HEK293 (cell line): ENCODE measurements around the gene ZNF521.
A peak's percentile ranks its signal among the peaks of the same experiment; 100 is the strongest.

Experiments
- ZFP69B ChIP-seq: fragments of 450-650 bp; formaldehyde crosslinking; IDR thresholded peaks from 2 replicates; pipeline ENCODE4 v1.5.1; 2016; ENCODE audit warnings: missing biosample characterization, missing genetic modification characterization
- ZNF121 ChIP-seq: fragments of 450-650 bp; formaldehyde crosslinking; IDR thresholded peaks from 2 replicates; pipeline ENCODE4 v1.5.1; 2016; ENCODE audit warnings: missing biosample characterization, missing genetic modification characterization
- ZNF274 ChIP-seq, 2 experiments: fragments of 200-500 bp in 1 of 2; fragments of 450-650 bp in 1 of 2; sonication (Bioruptor generic) in 1 of 2; formaldehyde crosslinking in 1 of 2; IDR thresholded peaks; 2 replicates each; pipeline versions ENCODE4 v1.5.1 to v1.6.1; 2014 to 2016; ENCODE audit warnings: borderline replicate concordance in 1 of 2, inconsistent platforms in 1 of 2, low read length in 1 of 2, missing biosample characterization in 1 of 2, missing genetic modification characterization in 1 of 2
- ZNF777 ChIP-seq: fragments of 450-650 bp; formaldehyde crosslinking; IDR thresholded peaks from 2 replicates; pipeline ENCODE4 v1.5.1; 2017; ENCODE audit warnings: missing biosample characterization, missing genetic modification characterization, borderline replicate concordance
- ZXDB ChIP-seq: fragments of 450-650 bp; formaldehyde crosslinking; IDR thresholded peaks from 2 replicates; pipeline ENCODE4 v1.5.1; 2016; ENCODE audit warnings: missing biosample characterization, missing genetic modification characterization
- TF ChIP-seq, protein P1 (sequence below): fragments of 450-650 bp; formaldehyde crosslinking; IDR thresholded peaks from 2 replicates; pipeline ENCODE4 v1.5.1; 2016; ENCODE audit warnings: missing biosample characterization, missing genetic modification characterization

DNA sequence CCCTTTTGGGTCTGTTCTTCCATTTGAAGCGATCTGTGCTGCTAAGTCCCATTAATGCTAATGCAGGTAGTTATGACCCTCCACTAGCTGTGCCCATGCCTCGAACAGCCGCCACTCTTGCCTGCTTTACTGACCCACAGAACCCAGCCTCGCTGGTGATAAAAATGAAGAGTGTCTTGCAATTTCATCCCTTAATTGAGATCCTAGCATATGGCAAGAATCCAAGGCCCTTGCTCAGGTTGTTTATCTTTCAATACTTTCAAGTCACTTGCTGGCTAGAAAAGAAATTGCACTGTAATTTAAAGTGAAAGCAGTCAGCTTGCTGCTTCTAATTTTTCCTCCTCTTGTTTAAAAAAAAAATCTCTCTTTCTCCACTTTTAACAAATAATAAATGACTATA, 73.6 kb downstream of the ZNF521 start:
- TF ChIP-seq, protein P1, sequence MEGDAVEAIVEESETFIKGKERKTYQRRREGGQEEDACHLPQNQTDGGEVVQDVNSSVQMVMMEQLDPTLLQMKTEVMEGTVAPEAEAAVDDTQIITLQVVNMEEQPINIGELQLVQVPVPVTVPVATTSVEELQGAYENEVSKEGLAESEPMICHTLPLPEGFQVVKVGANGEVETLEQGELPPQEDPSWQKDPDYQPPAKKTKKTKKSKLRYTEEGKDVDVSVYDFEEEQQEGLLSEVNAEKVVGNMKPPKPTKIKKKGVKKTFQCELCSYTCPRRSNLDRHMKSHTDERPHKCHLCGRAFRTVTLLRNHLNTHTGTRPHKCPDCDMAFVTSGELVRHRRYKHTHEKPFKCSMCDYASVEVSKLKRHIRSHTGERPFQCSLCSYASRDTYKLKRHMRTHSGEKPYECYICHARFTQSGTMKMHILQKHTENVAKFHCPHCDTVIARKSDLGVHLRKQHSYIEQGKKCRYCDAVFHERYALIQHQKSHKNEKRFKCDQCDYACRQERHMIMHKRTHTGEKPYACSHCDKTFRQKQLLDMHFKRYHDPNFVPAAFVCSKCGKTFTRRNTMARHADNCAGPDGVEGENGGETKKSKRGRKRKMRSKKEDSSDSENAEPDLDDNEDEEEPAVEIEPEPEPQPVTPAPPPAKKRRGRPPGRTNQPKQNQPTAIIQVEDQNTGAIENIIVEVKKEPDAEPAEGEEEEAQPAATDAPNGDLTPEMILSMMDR (tag by site-specific recombination), result no peak
- no peak for TF ChIP-seq ZNF777
- TF ChIP-seq ZNF274 (IDR thresholded peaks at IDR 0.05; ENCODE audit: low read length), result no peak
- no peak for TF ChIP-seq ZNF274 (tag by site-specific recombination; IDR thresholded peaks at IDR 0.05; ENCODE audit: borderline replicate concordance)
- TF ChIP-seq ZXDB (tag by site-specific recombination), result peak; percentile 57; the same call in 1 of the 2 replicates
- no peak for TF ChIP-seq ZNF121
- no peak for TF ChIP-seq ZFP69B
